GM18951 (cell line): ENCODE data around the gene AIF1L.

Experiments
- POLR2A ChIP-seq: IDR thresholded peaks from 4 replicates; pipeline ENCODE4 v1.6.1; 2011; ENCODE audit warnings: mild to moderate bottlenecking; ENCODE audit not compliant: insufficient read length, insufficient read depth; ENCODE audit errors: extremely low read depth
- in situ Hi-C: fragments of 300-500 bp; cut with MboI; formaldehyde crosslinking; loops from one replicate; pipeline ENCODE4 v1.12.0; 2022; ENCODE audit warnings: low sequenced_read_pairs, mixed read lengths, inconsistent platforms; ENCODE audit not compliant: unreplicated experiment

The AIF1L gene

GRCh38 chr9:131160416-131161112 is 64.2 kb downstream of the AIF1L start:
- in situ Hi-C loops, result no loop called here
- TF ChIP-seq POLR2A, result no peak

GRCh38 chr9:131161585-131161984 is 65.3 kb downstream of the AIF1L start:
- in situ Hi-C loops, result no loop called here

GRCh38 chr9:131162886-131163285 is 66.6 kb downstream of the AIF1L start:
- in situ Hi-C loops, result no loop called here
- TF ChIP-seq POLR2A, result no peak

More at GRCh38 chr9:131161585-131161984, 65.3 kb downstream of the AIF1L start:
- TF ChIP-seq POLR2A, result no peak

GRCh38 chr9:131165523-131165922 is 69.2 kb downstream of the AIF1L start:
- in situ Hi-C loops, result no loop called here
- TF ChIP-seq POLR2A, result no peak

GRCh38 chr9:131167146-131167692 is 70.9 kb downstream of the AIF1L start:
- no peak for TF ChIP-seq POLR2A
- in situ Hi-C loops, result no loop called here

- no peak for TF ChIP-seq POLR2A
- in situ Hi-C loops, result no loop called here
These were observed 71.6 kb downstream of the AIF1L start for GRCh38 chr9:131167936-131168335.

- no peak for TF ChIP-seq POLR2A
- in situ Hi-C loops, result no loop called here
These were observed 73.4 kb downstream of the AIF1L start for GRCh38 chr9:131169563-131170240.
